ENCODE measurements around the gene PKP1.
A peak's percentile ranks its signal among the peaks of the same experiment; 100 is the strongest.

The PKP1 gene

DNA sequence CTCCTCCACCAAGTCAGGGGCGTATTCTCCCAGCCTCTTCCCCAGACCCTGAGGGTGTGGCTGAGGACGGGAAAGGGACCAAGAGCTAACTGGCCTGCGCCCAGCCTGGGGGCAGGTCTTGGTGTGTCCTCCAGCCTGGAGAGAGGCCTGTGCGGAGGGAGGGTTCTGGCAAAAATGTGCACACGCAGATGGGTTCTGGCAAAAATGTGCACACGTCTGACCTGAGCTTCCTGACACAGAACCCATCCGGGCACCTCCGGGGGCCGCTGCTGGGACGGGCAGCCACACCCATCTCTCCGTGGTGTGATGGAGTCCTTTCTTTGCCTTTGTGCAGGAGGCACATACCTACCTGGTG is 23.1 kb upstream of the PKP1 start:
- no peak for DNase-seq (ENCODE audit: low spot score)

DNA sequence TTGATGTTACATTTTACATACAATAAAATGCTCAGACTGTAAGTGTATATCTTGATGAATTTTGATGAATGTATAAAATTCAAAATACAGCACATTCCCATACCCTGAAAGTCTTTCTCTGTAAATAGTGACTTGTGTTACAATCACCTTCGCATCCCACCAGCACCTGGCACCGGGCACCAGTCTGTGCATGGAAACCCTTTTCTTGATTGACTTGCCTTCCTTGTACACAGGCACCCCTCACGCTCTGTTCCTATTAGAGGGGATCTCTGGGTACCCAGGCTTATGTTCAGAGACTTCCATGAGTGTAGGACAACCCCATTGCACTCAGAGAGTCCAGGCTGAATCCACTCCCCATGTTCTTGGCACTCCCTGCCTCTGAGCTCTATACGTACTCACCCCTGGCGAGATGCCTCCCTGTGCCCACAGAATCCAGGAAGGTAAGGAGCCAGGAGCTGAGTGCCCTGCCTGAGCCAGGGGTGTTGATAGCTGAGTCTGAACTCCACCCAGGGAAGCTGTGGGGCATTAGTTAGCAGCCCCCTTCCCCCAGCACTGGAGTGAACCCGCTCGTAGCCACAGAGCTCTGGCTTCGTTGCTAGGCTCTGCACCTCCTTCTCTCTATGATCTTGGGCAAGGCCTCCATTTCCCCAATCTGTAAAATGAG is 22.5 kb upstream of the PKP1 start:
- DNase-seq (ENCODE audit: low spot score) = no peak

DNA sequence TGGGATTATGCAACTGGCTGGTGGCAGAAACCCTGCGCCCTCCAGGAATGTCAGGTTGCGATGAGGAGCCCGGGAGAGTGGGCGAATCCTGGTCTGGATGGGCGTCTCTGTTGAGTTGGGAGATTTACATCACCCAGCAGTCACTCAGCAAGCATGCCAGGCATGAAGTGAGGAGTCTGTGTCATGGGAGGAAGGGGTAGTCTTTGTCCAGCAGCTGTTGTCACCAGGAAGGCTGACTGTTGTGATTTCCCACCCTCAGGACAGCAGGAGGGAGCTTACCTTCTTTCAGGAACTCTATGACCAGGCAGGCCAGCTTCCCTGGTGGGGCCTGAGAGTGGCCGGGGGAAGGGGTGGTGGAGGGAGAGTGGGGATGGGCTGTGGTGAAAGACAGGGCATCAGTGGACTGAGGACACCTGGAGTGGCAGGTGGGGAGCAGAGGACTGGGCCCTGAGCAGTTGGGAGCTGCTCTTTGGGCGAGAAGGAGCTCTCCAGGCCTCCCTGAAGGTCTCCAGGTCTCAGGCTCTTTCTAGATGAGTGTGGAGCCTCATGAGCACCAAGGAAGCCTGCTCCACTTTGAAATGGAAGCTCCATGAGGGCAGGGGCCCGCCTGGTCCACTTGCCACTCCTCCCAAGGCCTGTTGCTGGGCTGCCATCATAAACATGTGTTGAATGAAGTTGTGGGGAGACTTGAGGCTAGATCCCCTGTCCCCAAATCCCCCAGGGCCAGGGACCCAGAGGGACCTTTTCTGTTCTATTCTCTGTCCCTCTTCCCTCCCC is 21.3 kb upstream of the PKP1 start:
- DNase-seq (ENCODE audit: low spot score) = no peak

- DNase-seq (ENCODE audit: low spot score) = no peak
Observed at GRCh38 chr1:201262963-201263608, 20.2 kb upstream of the PKP1 start.

GRCh38 chr1:201264072-201264471 is 19.2 kb upstream of the PKP1 start:
- DNase-seq (ENCODE audit: low spot score) = no peak

DNA sequence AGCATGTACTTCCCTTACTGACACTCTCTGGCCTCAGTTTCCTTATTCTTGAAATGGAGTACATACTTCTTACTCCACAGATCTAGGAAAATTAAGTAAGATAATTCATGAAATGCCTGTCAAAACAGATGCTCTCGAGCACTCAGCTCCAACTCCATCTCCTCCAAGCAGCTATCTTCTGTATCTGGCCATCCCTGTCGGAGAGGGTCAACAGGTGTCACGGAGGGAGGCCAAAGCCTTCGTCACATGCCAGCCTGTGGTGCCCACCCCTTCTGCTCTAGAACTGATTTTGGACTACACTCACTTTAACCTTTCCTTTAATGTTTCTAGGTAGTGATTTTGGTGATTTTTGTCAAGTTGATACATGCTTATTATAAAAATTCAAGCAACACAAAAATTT is 18.8 kb upstream of the PKP1 start:
- no peak for DNase-seq (ENCODE audit: low spot score)

DNA sequence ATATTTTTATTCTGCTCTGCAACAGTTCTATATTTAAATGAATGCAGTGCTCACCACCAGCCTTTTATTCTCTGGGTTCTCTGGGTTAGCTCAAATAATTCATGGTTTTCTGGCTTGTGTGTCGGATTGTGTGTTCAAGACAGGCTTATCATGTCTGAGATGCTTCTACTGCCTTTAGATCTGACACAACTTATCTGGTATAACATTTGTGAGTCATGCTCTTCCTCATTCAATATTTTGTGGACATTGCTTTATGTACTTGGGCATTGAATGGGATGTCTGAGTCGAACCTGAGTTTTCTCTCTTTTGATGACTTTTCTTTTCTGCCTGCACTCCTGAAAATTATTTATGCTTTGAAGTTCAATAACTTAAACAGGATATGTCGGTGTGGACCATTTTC is 17.6 kb upstream of the PKP1 start:
- no peak for DNase-seq (ENCODE audit: low spot score)

GRCh38 chr1:201266276-201266675 is 17.0 kb upstream of the PKP1 start:
- DNase-seq (ENCODE audit: low spot score) = no peak

GRCh38 chr1:201266774-201267173 is 16.5 kb upstream of the PKP1 start:
- peak; percentile 70 for DNase-seq (ENCODE audit: low spot score)

GRCh38 chr1:201267481-201268229 is 15.7 kb upstream of the PKP1 start:
- DNase-seq (ENCODE audit: low spot score) = no peak

- no peak for DNase-seq (ENCODE audit: low spot score)
Observed at GRCh38 chr1:201268604-201269151, 14.6 kb upstream of the PKP1 start.

DNA sequence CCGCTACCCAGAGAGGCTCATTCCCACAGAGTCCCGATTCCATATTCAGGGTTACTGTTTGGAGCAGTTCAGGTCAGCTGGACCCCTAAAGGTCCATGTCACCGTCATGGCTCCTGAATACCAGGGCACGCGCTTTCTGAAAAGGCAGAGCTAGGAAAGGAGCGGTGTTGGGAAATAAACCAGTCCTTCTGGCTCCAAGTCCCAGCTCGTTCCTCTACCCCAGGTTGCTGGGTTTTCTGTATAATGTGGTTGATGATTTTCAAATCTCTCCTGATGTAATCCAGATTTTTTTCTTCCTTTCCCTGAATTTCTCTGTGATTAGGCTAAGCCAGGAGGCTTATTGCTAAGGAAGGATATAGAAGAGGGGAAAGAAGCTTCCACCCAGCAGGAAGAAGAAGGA is 14.0 kb upstream of the PKP1 start:
- DNase-seq (ENCODE audit: low spot score) = no peak

GRCh38 chr1:201269900-201270410 is 13.4 kb upstream of the PKP1 start:
- no peak for DNase-seq (ENCODE audit: low spot score)

GRCh38 chr1:201270616-201271390 is 12.5 kb upstream of the PKP1 start:
- DNase-seq (ENCODE audit: low spot score) = no peak

GRCh38 chr1:201272799-201273198 is 10.5 kb upstream of the PKP1 start:
- DNase-seq (ENCODE audit: low spot score) = no peak

GRCh38 chr1:201274616-201275252 is 8.6 kb upstream of the PKP1 start:
- no peak for DNase-seq (ENCODE audit: low spot score)

GRCh38 chr1:201275253-201275666 is 8.0 kb upstream of the PKP1 start:
- peak; percentile 94 for DNase-seq (ENCODE audit: low spot score)

DNA sequence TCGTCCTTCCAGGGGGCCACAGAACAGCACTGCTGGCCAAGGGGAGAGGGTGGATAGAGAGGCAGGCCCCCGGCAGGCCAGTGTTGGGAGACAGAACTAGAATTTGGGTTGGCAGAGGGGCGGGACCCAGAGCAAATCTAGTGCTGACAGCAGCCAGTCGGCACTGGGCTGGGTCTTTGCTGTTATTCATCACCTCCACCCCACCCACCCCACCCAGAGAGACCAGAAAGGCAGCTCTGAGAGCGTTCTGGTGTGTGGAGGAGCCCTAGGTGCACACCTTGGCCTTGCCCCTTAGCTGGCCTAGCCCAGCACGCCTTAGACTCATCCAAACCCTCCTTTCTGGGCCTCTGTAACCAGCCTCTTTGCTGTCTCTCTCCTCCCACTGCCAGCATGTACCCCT is 6.4 kb upstream of the PKP1 start:
- DNase-seq (ENCODE audit: low spot score) = no peak

- no peak for DNase-seq (ENCODE audit: low spot score)
Observed at GRCh38 chr1:201277441-201277840, 5.9 kb upstream of the PKP1 start.

GRCh38 chr1:201279313-201279712 is 4.0 kb upstream of the PKP1 start:
- DNase-seq (ENCODE audit: low spot score) = no peak

GRCh38 chr1:201280884-201281283 is 2.4 kb upstream of the PKP1 start:
- no peak for DNase-seq (ENCODE audit: low spot score)
